Muscle of leg (tissue), 11 donors: ENCODE measurements around the gene HID1. TPM values are rescaled to one million over a fixed set of nuclear protein-coding genes. Genes with fewer than 3 reads are reported as not detected.
"Not testable (repeated sequence)": the region's sequence is repeated elsewhere in the genome, so short reads cannot be mapped to it uniquely, and the experiment has no call there.

Experiments used
- DNase-seq: peaks from one replicate; pipeline ENCODE4 v3.0.0; 2013
- H3K27ac ChIP-seq: one replicate; pipeline ENCODE4 v1.5.1; 2013; ENCODE audit warnings: mild to moderate bottlenecking, low read length, control low read depth
- H3K27me3 ChIP-seq: one replicate; pipeline ENCODE4 v1.6.1; 2013; ENCODE audit warnings: low read length; ENCODE audit not compliant: control insufficient read depth, insufficient read depth
- H3K36me3 ChIP-seq: one replicate; pipeline ENCODE4 v1.6.1; 2013; ENCODE audit warnings: low read length; ENCODE audit not compliant: control insufficient read depth, insufficient read depth
- H3K4me1 ChIP-seq: one replicate; pipeline ENCODE4 v1.6.1; 2013; ENCODE audit warnings: low read length; ENCODE audit not compliant: control insufficient read depth, insufficient read depth
- H3K4me3 ChIP-seq: one replicate; pipeline ENCODE4 v1.5.1; 2013; ENCODE audit warnings: low read length, control low read depth
- H3K9me3 ChIP-seq: replicated peaks from 2 replicates; pipeline ENCODE4 v1.6.1; 2013; ENCODE audit warnings: low read depth, low read length; ENCODE audit not compliant: control insufficient read depth
- WGBS: methylation state at CpG from one replicate; pipeline ENCODE4 v1.1.5; 2013; ENCODE audit warnings: missing lambda C conversion rate; ENCODE audit not compliant: insufficient coverage; 5-methylcytosine and 5-hydroxymethylcytosine counted together
- polyA plus RNA-seq, 8 donors: library from polyadenylated mRNA; unstranded; fragments of 120-200 nt; gene quantifications; one replicate each; pipeline versions ENCODE4 v1.2.1 to v1.2.3, GENCODE V29; 2013; ENCODE audit warnings: inconsistent platforms in 1 of 8, low replicate concordance in 1 of 8; ENCODE audit not compliant: insufficient read length in 8 of 8, insufficient read depth in 1 of 8
- total RNA-seq: library from RNA; stranded (reverse); fragments of 120-200 nt; gene quantifications from one replicate; pipeline ENCODE4 v1.2.4, GENCODE V29; 2013

The HID1 gene
- total and polyA plus RNA-seq, 9 donors, result 2.7 to 12.6 (median 6.8) TPM

- Histone ChIP-seq H3K4me1 (peaks cover 28% of the 10 kb centered on the region), H3K9me3 (no peaks in the 10 kb centered on the region), H3K27ac (peak overlapping the region; percentile 99), H3K27me3 (no peaks in the 10 kb centered on the region), H3K4me3 (peak overlapping the region; percentile 81), H3K36me3 (peaks cover 2% of the 10 kb centered on the region)
- peak; percentile 94 for DNase-seq
- 13% methylated on average over 6 of the region's 13 CpGs for WGBS
Observed at GRCh38 chr17:75011401-75012095, 39.0 kb upstream of the HID1 start.

DNA sequence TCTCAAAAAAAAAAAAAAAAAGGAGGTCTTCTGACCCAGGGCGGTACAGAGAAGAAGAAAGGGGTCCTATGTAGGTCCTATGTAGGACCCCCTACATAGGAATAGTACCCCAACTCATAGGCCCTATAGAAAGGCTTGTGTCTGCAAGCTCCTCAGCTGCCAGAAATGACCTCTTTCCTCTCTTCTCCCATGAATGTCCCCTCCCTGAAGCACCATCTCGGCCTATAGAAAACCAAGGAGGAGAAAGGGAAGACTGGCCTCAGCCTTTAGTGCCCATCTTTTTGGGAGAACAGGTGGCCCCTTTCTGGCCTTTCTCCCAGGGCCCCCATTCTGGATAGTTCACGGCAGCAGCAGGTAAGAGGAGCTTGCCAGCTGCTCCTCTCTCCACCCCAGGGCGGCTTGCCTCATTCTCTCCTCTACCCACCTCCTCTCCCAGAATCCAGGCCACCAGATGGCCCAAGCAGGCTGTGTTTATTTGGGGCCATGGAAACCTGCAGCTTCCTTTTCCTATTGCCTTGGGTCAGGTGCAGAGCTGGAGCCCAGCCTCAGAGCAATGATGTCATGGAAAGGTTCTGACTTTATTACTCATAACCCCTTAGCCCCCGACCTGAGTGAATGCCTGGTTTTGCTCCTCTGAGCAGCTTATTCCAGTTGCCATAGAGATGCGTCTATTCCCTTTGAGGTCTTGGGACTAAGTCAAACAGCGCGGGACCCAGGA lies 38.3 kb upstream of the HID1 start:
- Histone ChIP-seq H3K9me3 (no peaks in the 10 kb centered on the region), H3K4me1 (peaks cover 28% of the 10 kb centered on the region), H3K4me3 (peak overlapping the region; percentile 81), H3K27ac (peak overlapping the region; percentile 99), H3K36me3 (no peaks in the 10 kb centered on the region), H3K27me3 (no peaks in the 10 kb centered on the region)
- peak; percentile 94 for DNase-seq
- 36% methylated on average over 4 of the region's 8 CpGs for WGBS

GRCh38 chr17:75009139-75009724 lies 36.7 kb upstream of the HID1 start:
- Histone ChIP-seq H3K36me3 (peaks cover 4% of the 10 kb centered on the region), H3K4me3 (no peak overlapping the region), H3K27ac (no peak overlapping the region), H3K27me3 (no peaks in the 10 kb centered on the region), H3K9me3 (no peaks in the 10 kb centered on the region), H3K4me1 (peaks cover 28% of the 10 kb centered on the region)
- no peak for DNase-seq
- no CpG with 5 or more reads among the region's 2 CpGs for WGBS

GRCh38 chr17:75008373-75008772 lies 35.8 kb upstream of the HID1 start:
- Histone ChIP-seq H3K4me3 (no peak overlapping the region), H3K27ac (no peak overlapping the region), H3K9me3 (no peaks in the 10 kb centered on the region), H3K36me3 (peaks cover 12% of the 10 kb centered on the region), H3K4me1 (peaks cover 23% of the 10 kb centered on the region), H3K27me3 (no peaks in the 10 kb centered on the region)
- no peak for DNase-seq
- 100% methylated on average over 1 of the region's 6 CpGs for WGBS

GRCh38 chr17:75006653-75007052 lies 34.1 kb upstream of the HID1 start:
- H3K4me3 ChIP-seq, result no peak overlapping the region
- no peak for DNase-seq
- H3K27ac ChIP-seq, result no peak overlapping the region
- no peaks in the 10 kb centered on the region for H3K9me3 ChIP-seq
- peaks cover 13% of the 10 kb centered on the region for H3K4me1 ChIP-seq
- H3K36me3 ChIP-seq, result peaks cover 29% of the 10 kb centered on the region
- WGBS, result 73% methylated on average over 3 of the region's 5 CpGs
- H3K27me3 ChIP-seq, result no peaks in the 10 kb centered on the region

DNA sequence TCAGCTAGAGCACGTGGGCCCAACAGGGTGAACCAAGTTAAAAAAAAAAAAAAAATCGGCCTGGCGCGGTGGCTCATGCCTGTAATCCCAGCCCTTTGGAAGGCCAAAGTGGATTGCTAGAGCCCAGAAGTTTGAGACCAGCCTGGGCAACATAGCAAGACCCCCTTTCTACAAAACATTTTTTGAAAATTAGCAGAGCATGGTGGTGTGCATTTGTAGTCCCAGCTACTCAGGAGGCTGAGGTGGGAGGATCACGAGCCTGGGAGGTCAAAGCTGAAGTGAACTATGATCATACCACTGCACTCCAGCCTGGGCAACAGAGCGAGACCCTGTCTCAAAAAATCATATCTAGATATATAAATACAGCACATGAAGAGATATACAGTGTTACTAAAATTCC lies 33.5 kb upstream of the HID1 start:
- not testable (repeated sequence) for H3K27me3 ChIP-seq, H3K4me3 ChIP-seq, H3K4me1 ChIP-seq, H3K9me3 ChIP-seq, H3K27ac ChIP-seq, DNase-seq
- WGBS, result 88% methylated on average over 1 of the region's 6 CpGs
- peaks cover 34% of the 10 kb centered on the region for H3K36me3 ChIP-seq

DNA sequence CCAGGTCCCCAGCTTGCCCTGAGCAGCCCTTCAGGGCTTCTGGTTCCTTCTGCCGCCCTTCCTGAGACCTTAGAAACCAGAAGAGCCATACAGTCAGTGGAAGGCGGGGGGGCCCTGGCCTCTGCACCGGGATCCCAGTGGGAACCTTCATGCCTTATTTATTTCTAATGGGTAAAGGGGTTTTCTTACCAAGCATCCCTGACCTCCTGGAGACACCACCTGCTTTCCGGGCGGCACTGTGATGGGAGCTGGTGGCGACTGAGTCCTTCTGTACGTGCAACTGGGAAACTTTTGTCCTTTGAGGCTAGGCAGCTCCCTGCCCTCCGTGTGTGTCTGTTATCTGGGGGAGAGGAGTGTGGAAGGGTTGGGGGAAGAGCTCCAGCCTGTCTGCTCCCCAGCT lies 32.7 kb upstream of the HID1 start:
- no peaks in the 10 kb centered on the region for H3K4me1 ChIP-seq
- no peak overlapping the region for H3K27ac ChIP-seq
- H3K4me3 ChIP-seq, result no peak overlapping the region
- no peak for DNase-seq
- H3K9me3 ChIP-seq, result no peaks in the 10 kb centered on the region
- peaks cover 36% of the 10 kb centered on the region for H3K36me3 ChIP-seq
- no peaks in the 10 kb centered on the region for H3K27me3 ChIP-seq
- WGBS, result 100% methylated on average over 1 of the region's 8 CpGs

DNA sequence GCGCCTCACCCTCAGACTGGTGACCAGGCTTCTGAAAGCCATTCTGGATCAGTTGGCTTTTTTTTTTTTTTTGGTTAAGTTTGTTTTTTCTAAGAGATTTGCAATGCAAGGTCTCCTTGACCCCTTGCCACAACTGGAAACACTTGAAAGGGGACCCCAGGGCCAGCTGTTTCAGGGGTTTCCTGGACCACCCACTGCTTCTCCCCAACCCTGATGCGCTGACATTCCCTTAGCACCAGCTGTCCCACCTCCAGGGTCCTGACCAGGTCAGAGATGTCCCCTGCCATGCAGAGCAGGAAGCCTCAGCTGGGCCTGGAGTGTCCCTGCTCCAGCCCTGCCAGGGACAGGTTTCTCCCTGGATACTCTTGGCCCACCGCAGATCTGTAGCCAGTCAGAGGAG lies 31.8 kb upstream of the HID1 start:
- Histone ChIP-seq H3K9me3 (no peaks in the 10 kb centered on the region), H3K4me1 (no peaks in the 10 kb centered on the region), H3K27ac (no peak overlapping the region), H3K36me3 (peaks cover 36% of the 10 kb centered on the region), H3K27me3 (no peaks in the 10 kb centered on the region), H3K4me3 (no peak overlapping the region)
- 86% methylated on average over 2 of the region's 3 CpGs for WGBS
- DNase-seq, result no peak

DNA sequence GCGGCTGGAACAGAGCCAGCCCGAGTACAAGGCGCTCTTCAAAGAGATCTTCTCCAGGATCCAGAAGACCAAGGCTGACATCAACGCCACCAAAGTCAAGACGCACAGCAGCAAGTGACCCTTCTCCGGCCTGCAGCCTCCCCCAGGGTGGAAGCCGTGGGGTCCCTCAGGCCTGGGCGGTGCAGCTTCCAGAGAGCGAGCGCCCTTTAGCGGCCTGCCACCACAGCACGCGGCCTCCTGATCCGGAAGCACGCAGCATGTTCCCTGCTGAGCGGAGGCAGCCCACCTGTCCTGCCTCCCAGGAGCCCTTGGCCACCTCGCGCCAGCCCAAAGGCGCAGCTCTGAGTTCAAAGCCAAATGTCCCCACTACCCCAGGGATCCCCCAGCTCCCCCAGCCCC lies 31.4 kb upstream of the HID1 start:
- 92% methylated on average over 15 of the region's 19 CpGs for WGBS
- H3K27ac ChIP-seq, result no peak overlapping the region
- H3K9me3 ChIP-seq, result no peaks in the 10 kb centered on the region
- peaks cover under 1% of the 10 kb centered on the region for H3K4me1 ChIP-seq
- no peak overlapping the region for H3K4me3 ChIP-seq
- no peak for DNase-seq
- H3K36me3 ChIP-seq, result peaks cover 36% of the 10 kb centered on the region
- H3K27me3 ChIP-seq, result no peaks in the 10 kb centered on the region

- H3K4me1 ChIP-seq, result peaks cover 4% of the 10 kb centered on the region
- H3K27ac ChIP-seq, result no peak overlapping the region
- H3K27me3 ChIP-seq, result no peaks in the 10 kb centered on the region
- no peak for DNase-seq
- H3K9me3 ChIP-seq, result no peaks in the 10 kb centered on the region
- peaks cover 36% of the 10 kb centered on the region for H3K36me3 ChIP-seq
- no peak overlapping the region for H3K4me3 ChIP-seq
- 81% methylated on average over 75 of the region's 76 CpGs for WGBS
Observed at GRCh38 chr17:75003070-75003956, 30.8 kb upstream of the HID1 start.
